HUES64 (cell line): Measurements from ENCODE around the gene RIPK3.
"Not testable (repeated sequence)": the region's sequence is repeated elsewhere in the genome, so short reads cannot be mapped to it uniquely, and the experiment has no call there.

Experiments
- H3K27ac ChIP-seq: 2 replicates; pipeline ENCODE4 v1.7.0; 2013; ENCODE audit warnings: low read depth, low read length, inconsistent platforms
- H3K27me3 ChIP-seq: 2 replicates; pipeline ENCODE4 v1.6.1; 2013; ENCODE audit warnings: mild to moderate bottlenecking, low read length; ENCODE audit not compliant: insufficient read depth
- H3K36me3 ChIP-seq: 2 replicates; pipeline ENCODE4 v1.6.1; 2013; ENCODE audit warnings: mild to moderate bottlenecking, low read length; ENCODE audit not compliant: insufficient read depth
- H3K4me1 ChIP-seq: 2 replicates; pipeline ENCODE4 v1.6.1; 2013; ENCODE audit warnings: mild to moderate bottlenecking, low read length, moderate library complexity; ENCODE audit not compliant: insufficient read depth
- H3K4me3 ChIP-seq: 2 replicates; pipeline ENCODE4 v1.5.1; 2013; ENCODE audit warnings: mild to moderate bottlenecking, low read length, moderate library complexity
- H3K9ac ChIP-seq: 2 replicates; pipeline ENCODE4 v1.6.1; 2013; ENCODE audit warnings: mild to moderate bottlenecking, low read depth, low read length
- H3K9me3 ChIP-seq: 2 replicates; pipeline ENCODE4 v1.6.1; 2013; ENCODE audit warnings: low read depth, low read length; ENCODE audit not compliant: insufficient read depth
- WGBS: fragments of 150-250, 120-280 bp; methylation state at CpG from one replicate; pipeline ENCODE4 v1.1.7; 2013; ENCODE audit warnings: missing lambda C conversion rate; 5-methylcytosine and 5-hydroxymethylcytosine counted together

The RIPK3 gene

DNA sequence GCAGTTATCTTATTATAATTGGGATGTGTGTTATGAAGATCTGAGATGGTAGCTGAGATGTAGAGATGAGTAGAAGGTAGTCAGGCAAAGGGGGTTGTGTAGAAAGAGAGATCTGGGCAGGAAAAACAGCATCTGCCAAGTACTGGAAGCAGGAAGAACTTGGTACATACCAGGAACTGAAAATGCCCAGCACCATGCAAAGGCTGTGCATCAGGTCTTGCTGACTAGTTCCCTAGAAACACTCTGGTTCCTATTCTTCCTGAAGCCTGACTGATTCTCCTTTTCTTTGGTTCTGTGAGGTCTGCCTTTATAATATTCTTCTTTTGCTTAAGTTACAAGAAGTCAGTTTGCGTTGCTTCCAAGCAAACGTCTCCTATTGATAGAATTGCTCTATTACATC lies 21.5 kb upstream of the RIPK3 start:
- Histone ChIP-seq H3K9me3 (no peaks in the 10 kb centered on the region), H3K4me1 (peaks cover 6% of the 10 kb centered on the region; the same call in 1 of the 2 replicates), H3K36me3 (no peaks in the 10 kb centered on the region), H3K4me3 (no peak overlapping the region), H3K9ac (no peak overlapping the region), H3K27me3 (peaks cover 27% of the 10 kb centered on the region; the same call in 1 of the 2 replicates), H3K27ac (no peak overlapping the region)
- 90% methylated on average over 2 of the region's 2 CpGs for WGBS

- 89% methylated on average over 3 of the region's 3 CpGs for WGBS
- Histone ChIP-seq H3K27ac (no peak overlapping the region), H3K27me3 (peaks cover 27% of the 10 kb centered on the region), H3K36me3 (no peaks in the 10 kb centered on the region), H3K9ac (no peak overlapping the region), H3K4me1 (no peaks in the 10 kb centered on the region; the same call in 1 of the 2 replicates), H3K9me3 (no peaks in the 10 kb centered on the region), H3K4me3 (no peak overlapping the region)
These were observed 20.5 kb upstream of the RIPK3 start for GRCh38 chr14:24360281-24360680.

DNA sequence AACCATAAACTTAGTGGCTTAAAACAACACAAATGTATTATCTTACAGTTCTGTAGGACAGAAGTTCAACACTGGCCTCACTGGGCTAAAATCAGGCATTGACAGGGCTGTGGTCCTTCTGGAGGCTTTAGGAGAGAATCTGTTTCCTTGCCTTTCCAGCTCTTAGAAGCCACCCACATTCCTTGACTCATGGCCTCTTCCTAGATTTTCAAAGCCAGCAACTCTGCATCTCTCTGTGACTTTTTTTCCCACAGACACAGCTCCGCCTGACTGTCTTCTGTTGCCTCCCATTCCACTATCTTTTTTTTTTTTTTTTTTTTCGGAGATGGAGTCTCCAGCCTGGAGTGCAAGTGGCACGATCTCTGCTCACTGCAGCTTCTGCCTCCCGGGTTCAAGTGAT lies 16.4 kb upstream of the RIPK3 start:
- Histone ChIP-seq H3K4me1 (no peaks in the 10 kb centered on the region), H3K27me3 (peaks cover 31% of the 10 kb centered on the region), H3K36me3 (no peaks in the 10 kb centered on the region), H3K4me3 (no peak overlapping the region), H3K27ac (no peak overlapping the region), H3K9ac (no peak overlapping the region), H3K9me3 (no peaks in the 10 kb centered on the region)
- 87% methylated on average over 4 of the region's 4 CpGs for WGBS

DNA sequence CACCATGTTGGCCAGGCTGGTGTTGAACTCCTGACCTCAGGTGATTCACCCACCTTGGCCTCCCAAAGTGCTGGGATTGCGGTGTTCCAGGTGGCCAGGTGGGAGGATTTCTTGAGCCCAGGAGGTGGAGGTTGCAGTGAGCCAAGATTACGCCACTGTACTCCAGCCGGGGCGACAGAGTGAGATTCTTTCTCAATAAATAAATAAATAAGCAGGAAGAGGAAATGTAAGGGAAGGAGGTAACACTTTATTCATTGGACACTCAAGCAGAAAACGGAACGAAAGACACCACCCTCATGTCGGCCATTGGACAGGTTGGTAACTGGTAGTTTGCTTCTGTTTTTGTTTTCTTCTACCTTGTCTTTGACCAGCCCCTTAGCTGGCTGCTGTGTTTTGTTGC lies 15.2 kb upstream of the RIPK3 start:
- 89% methylated on average over 4 of the region's 7 CpGs for WGBS
- Histone ChIP-seq H3K4me3 (no peak overlapping the region), H3K9me3 (no peaks in the 10 kb centered on the region), H3K9ac (no peak overlapping the region), H3K27ac (no peak overlapping the region), H3K36me3 (no peaks in the 10 kb centered on the region), H3K4me1 (no peaks in the 10 kb centered on the region), H3K27me3 (peaks cover 40% of the 10 kb centered on the region)

DNA sequence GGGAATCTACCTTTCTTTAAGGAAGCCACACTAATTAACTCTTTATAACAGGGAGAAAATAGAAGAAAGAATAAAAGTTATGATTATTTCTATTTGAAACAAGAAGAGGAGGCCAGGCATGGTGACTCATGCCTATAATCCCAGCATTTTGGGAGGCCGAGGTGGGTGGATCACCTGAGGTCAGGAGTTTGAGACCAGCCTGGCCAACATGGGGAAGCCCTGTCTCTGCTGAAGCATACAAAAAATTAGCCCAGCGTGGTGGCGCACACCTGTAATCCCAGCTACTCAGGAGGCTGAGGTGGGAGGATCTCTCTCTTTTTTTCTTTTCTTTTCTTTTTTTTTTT lies 14.7 kb upstream of the RIPK3 start:
- not testable (repeated sequence) for H3K27ac ChIP-seq, H3K9ac ChIP-seq, H3K36me3 ChIP-seq, H3K4me3 ChIP-seq, H3K4me1 ChIP-seq, H3K9me3 ChIP-seq
- WGBS = 91% methylated on average over 3 of the region's 3 CpGs
- H3K27me3 ChIP-seq = peaks cover 42% of the 10 kb centered on the region

DNA sequence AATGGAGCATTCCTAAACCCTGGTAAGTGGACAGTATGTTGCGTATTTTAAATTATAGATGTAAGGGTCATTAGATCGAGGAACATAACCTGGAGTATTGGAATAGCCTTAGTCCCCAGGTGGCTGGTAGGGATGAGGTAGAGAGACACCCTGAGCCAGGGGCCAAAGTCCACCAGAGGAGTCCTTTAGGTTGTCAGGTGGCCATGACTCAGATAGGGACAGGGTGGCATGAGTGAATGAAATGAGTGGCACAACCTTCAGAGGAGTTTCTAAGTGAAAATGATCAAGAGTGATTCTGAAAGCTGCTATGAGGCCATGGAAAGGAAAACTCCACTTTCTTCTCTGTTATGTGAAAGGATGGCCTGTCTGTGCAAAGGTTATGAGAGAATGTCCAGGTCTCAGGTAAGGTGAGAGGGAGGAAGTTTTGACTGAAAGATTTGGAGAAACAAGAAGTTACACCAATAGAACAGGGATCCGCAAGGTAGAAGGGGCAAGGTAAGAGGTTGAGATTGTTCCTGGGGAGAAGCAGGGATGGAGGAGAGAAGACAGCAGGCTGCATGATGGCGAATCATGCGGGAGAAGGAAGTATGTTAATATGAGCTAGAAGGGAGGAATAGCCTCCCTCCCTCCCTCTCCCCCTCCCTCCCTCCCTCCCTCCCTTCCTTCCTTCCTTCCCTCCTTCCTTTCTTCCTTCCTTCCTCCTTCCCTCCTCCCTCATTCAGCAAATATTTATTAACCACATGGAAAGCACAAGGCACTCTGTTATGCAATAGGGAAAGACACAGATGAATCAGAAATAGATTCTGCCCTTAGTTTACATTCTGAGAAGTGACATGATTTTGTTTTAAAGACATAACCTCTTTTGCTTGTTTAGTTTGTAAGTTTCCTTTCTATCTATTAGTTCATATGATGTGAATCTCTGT lies 14.0 kb upstream of the RIPK3 start:
- no peak overlapping the region for H3K27ac ChIP-seq
- H3K4me3 ChIP-seq = no peak overlapping the region
- whole genome bisulfite sequencing = 94% methylated on average over 3 of the region's 5 CpGs
- H3K9me3 ChIP-seq = no peaks in the 10 kb centered on the region
- peaks cover 47% of the 10 kb centered on the region for H3K27me3 ChIP-seq
- no peaks in the 10 kb centered on the region for H3K36me3 ChIP-seq
- no peaks in the 10 kb centered on the region for H3K4me1 ChIP-seq
- no peak overlapping the region for H3K9ac ChIP-seq

DNA sequence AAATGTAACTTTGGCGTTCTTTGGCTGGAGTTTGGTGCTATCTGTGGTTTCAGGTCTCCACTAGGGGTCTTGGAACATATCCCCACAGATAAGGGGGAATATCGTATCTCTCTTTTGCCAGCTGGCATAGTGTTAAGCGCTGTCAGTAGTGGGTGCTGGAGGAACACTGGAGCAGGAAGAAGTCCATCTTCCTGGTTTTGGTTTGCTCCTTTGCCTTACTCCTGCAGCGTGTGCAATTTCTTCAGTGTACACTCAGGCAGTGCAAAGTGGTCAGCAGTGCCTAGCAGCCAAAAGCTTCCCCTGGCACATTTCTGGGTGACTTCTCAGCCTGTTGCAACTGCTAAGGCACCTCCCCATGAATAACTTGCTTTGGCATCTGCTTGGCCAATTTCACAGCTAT lies 11.7 kb upstream of the RIPK3 start:
- Histone ChIP-seq H3K27ac (no peak overlapping the region), H3K4me3 (no peak overlapping the region), H3K27me3 (peaks cover 40% of the 10 kb centered on the region), H3K4me1 (no peaks in the 10 kb centered on the region), H3K9me3 (no peaks in the 10 kb centered on the region), H3K9ac (no peak overlapping the region), H3K36me3 (no peaks in the 10 kb centered on the region)
- 35% methylated on average over 4 of the region's 4 CpGs for WGBS

DNA sequence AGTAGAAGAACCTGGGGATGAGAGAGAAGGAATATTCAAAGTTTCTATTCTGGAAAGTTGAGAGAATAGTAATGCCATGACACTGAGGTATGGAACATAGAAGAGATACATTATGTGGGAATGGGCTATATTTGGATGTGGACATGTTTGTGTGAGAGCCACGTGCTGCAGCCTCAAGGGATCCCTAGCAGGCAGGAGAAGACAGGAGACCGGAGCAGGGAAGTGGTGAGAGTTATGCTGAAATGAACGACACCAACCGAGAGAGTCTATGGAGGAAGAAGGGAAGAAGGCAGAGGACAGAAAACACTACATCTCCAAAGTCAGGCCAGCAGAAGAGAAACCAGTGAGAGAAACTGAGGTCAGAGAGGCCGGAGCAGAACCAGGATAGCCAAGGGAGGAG lies 10.0 kb upstream of the RIPK3 start:
- peaks cover 43% of the 10 kb centered on the region for H3K27me3 ChIP-seq
- H3K36me3 ChIP-seq = no peaks in the 10 kb centered on the region
- no peaks in the 10 kb centered on the region for H3K4me1 ChIP-seq
- WGBS = 66% methylated on average over 5 of the region's 5 CpGs
- no peak overlapping the region for H3K9ac ChIP-seq
- H3K9me3 ChIP-seq = no peaks in the 10 kb centered on the region
- H3K27ac ChIP-seq = no peak overlapping the region
- no peak overlapping the region for H3K4me3 ChIP-seq

- Histone ChIP-seq H3K36me3 (no peaks in the 10 kb centered on the region), H3K9me3 (no peaks in the 10 kb centered on the region), H3K4me1 (no peaks in the 10 kb centered on the region), H3K27me3 (peaks cover 49% of the 10 kb centered on the region), H3K4me3 (no peak overlapping the region), H3K9ac (no peak overlapping the region), H3K27ac (no peak overlapping the region)
- 95% methylated on average over 2 of the region's 2 CpGs for WGBS
These were observed 8.4 kb upstream of the RIPK3 start for GRCh38 chr14:24348186-24348585.

- Histone ChIP-seq H3K9ac (no peak overlapping the region), H3K4me1 (no peaks in the 10 kb centered on the region), H3K9me3 (no peaks in the 10 kb centered on the region), H3K4me3 (no peak overlapping the region), H3K36me3 (no peaks in the 10 kb centered on the region), H3K27ac (no peak overlapping the region), H3K27me3 (peaks cover 54% of the 10 kb centered on the region)
- WGBS = 40% methylated on average over 1 of the region's 1 CpG
These were observed 7.3 kb upstream of the RIPK3 start for GRCh38 chr14:24347134-24347533.

GRCh38 chr14:24343795-24344660 lies 4.2 kb upstream of the RIPK3 start:
- no peak overlapping the region for H3K4me3 ChIP-seq
- whole genome bisulfite sequencing = 83% methylated on average over 7 of the region's 7 CpGs
- no peaks in the 10 kb centered on the region for H3K9me3 ChIP-seq
- no peak overlapping the region for H3K9ac ChIP-seq
- no peak overlapping the region for H3K27ac ChIP-seq
- no peaks in the 10 kb centered on the region for H3K36me3 ChIP-seq
- no peaks in the 10 kb centered on the region for H3K4me1 ChIP-seq
- H3K27me3 ChIP-seq = peaks cover 53% of the 10 kb centered on the region
